CD8-positive, alpha-beta memory T cell (primary cell): ENCODE data around the gene ZNF552. TPM values are rescaled to one million over a fixed set of nuclear protein-coding genes. Genes with fewer than 3 reads are reported as not detected.
"Not testable (repeated sequence)": the region's sequence is repeated elsewhere in the genome, so short reads cannot be mapped to it uniquely, and the experiment has no call there.

Experiments used
- CTCF ChIA-PET: fragments of 350-600 bp; sonication (Branson Sonifier 250); formaldehyde crosslinking; loops from one replicate; lab custom pipeline; 2021; ENCODE audit warnings: antibody characterized with exemption; lab: Charles Lee
- POLR2A ChIA-PET: fragments of 350-600 bp; sonication (Branson Sonifier 250); formaldehyde crosslinking; loops from one replicate; lab custom pipeline; 2021; ENCODE audit warnings: antibody characterized with exemption; lab: Charles Lee
- DNase-seq, 5 donors: peaks; one replicate each; pipeline versions ENCODE4 v3.0.0 to v3.0.0-alpha.2; 2020 to 2022; ENCODE audit warnings: mixed read lengths in 1 of 5
- H3K27ac ChIP-seq: one replicate; pipeline ENCODE4 v1.7.0; 2013; ENCODE audit warnings: low read depth, mild to moderate bottlenecking, low read length, moderate library complexity
- H3K27me3 ChIP-seq: 2 replicates; pipeline ENCODE4 v1.7.0; 2013; ENCODE audit warnings: low read length, mild to moderate bottlenecking; ENCODE audit not compliant: insufficient read depth, poor library complexity, severe bottlenecking
- H3K36me3 ChIP-seq: 2 replicates; pipeline ENCODE4 v1.7.0; 2013; ENCODE audit warnings: mild to moderate bottlenecking, low read length, moderate library complexity; ENCODE audit not compliant: insufficient read depth
- H3K4me1 ChIP-seq: 2 replicates; pipeline ENCODE4 v1.7.0; 2013; ENCODE audit warnings: mild to moderate bottlenecking, low read length, moderate library complexity; ENCODE audit not compliant: insufficient read depth
- H3K4me3 ChIP-seq: 2 replicates; pipeline ENCODE4 v1.7.0; 2013; ENCODE audit warnings: mild to moderate bottlenecking, low read length
- H3K9me3 ChIP-seq: 2 replicates; pipeline ENCODE4 v1.7.0; 2013; ENCODE audit warnings: mild to moderate bottlenecking, low read length
- H3K27ac Mint-ChIP-seq, 8 donors: one replicate each; pipeline ENCODE4 v1.8.0; 2020 to 2021; ENCODE audit warnings: mixed read lengths in 8 of 8, mild to moderate bottlenecking in 6 of 8, inconsistent platforms in 3 of 8, moderate library complexity in 3 of 8
- H3K27me3 Mint-ChIP-seq, 2 donors: one replicate each; pipeline ENCODE4 v1.8.0; 2020 to 2021; ENCODE audit warnings: mixed read lengths in 2 of 2, mild to moderate bottlenecking in 1 of 2, moderate library complexity in 1 of 2
- H3K36me3 Mint-ChIP-seq, 3 donors: one replicate each; pipeline ENCODE4 v1.8.0; 2020 to 2021; ENCODE audit warnings: mixed read lengths in 3 of 3, inconsistent platforms in 1 of 3, mild to moderate bottlenecking in 1 of 3
- H3K4me1 Mint-ChIP-seq, 3 donors: one replicate each; pipeline ENCODE4 v1.8.0; 2020 to 2021; ENCODE audit warnings: mixed read lengths in 3 of 3, inconsistent platforms in 1 of 3, mild to moderate bottlenecking in 1 of 3
- H3K4me3 Mint-ChIP-seq, 7 donors: one replicate each; pipeline ENCODE4 v1.8.0; 2020 to 2021; ENCODE audit warnings: mixed read lengths in 7 of 7, mild to moderate bottlenecking in 6 of 7, moderate library complexity in 4 of 7, inconsistent platforms in 2 of 7
- H3K9me3 Mint-ChIP-seq, 5 donors: one replicate each; pipeline ENCODE4 v1.8.0; 2020 to 2022; ENCODE audit warnings: mixed read lengths in 5 of 5, mild to moderate bottlenecking in 3 of 5, moderate library complexity in 2 of 5, inconsistent platforms in 1 of 5
- polyA plus RNA-seq: library from polyadenylated mRNA; unstranded; fragments of 300-500 nt; fragmentation: Illumina TruSeq; gene quantifications from one replicate; pipeline ENCODE4 v1.2.3, GENCODE V29; 2021
- total RNA-seq, 2 experiments: library from RNA; stranded (reverse); gene quantifications; one replicate each; pipeline ENCODE4 v1.2.3, GENCODE V29; 2021

The ZNF552 gene
- total and polyA plus RNA-seq, 3 experiments from 2014 or later = 7.2 to 11.3 (median 10.6) TPM

DNA sequence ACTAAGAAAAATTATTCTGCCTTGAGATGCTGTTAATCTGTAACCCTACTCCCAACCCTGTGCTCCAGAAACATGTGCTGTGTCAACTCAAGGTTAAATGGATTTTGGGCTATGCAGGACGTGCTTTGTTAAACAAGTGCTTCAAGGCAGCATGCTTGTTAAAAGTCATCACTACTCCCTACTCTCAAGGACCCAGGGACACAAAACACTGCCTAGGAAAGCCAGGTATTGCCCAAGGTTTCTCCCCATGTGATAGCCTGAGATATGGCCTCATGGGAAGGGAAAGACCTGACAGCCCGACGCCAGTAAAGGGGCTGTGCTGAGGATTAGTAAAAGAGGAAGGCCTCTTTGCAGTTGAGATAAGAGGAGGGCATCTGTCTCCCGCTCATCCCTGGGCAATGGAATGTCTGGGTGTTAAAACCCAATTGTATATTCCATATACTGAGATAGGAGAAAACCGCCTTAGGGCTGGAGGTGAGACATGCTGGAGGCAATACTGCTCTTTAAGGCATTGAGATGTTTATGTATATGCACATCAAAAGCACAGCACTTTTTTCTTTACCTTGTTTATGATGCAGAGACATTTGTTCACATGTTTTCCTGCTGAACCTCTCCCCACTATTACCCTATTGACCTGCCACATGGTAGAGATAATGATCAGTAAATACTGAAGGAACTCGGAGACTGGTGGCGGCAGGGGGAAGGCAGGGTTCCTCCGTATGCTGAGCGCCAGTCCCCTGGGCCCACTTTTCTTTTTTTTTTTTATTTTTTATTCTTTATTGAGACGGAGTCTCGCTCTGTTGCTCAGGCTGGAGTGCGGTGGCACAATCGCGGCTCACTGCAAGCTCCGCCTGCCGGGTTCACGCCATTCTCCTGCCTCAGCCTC is 4.1 kb downstream of the ZNF552 start:
- Mint-ChIP-seq H3K27ac (peak overlapping the region in 2 of 8 donors; percentile 11 to 26), H3K36me3 (peaks cover 18 to 55% (median 18%) of the 10 kb centered on the region in 3 donors), H3K4me1 (peaks cover 31 to 62% (median 36%) of the 10 kb centered on the region in 3 donors), H3K4me3 (peak overlapping the region in 1 of 7 donors; percentile 71)
- H3K4me3 ChIP-seq, POLR2A ChIA-PET, H3K9me3 ChIP-seq, H3K27me3 Mint-ChIP-seq, H3K27ac ChIP-seq, H3K9me3 Mint-ChIP-seq, DNase-seq, H3K27me3 ChIP-seq: not testable (repeated sequence)
- H3K36me3 ChIP-seq = peaks cover 10% of the 10 kb centered on the region
- CTCF ChIA-PET = interaction anchor here (0.7 kb wide), 1 partner anchor 357 kb away, joined by 3 read pairs; no protein-coding TSS in a partner anchor
- H3K4me1 ChIP-seq = peaks cover 27% of the 10 kb centered on the region

DNA sequence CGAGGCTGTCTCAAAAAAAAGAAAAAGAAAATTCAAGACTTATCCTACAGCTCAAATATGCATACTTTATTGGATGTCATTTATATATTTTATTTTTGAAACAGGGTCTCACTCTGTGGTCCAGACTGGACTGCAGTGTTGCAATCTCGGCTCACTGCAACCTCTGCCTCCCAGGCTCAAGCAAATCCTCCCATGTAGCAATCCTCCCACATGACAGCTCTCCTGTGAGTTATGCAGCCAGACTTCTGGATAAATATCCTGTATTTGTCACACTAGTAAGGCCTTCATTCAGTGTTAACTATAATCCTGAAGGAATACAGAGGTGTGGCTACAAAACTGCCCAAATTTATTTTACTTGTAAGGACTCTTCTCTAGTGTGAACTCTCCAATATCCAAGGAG is 7.2 kb downstream of the ZNF552 start:
- Histone ChIP-seq H3K9me3 (no peaks in the 10 kb centered on the region), H3K4me3 (no peak overlapping the region), H3K4me1 (peaks cover 4% of the 10 kb centered on the region), H3K27me3 (no peaks in the 10 kb centered on the region), H3K36me3 (peaks cover 10% of the 10 kb centered on the region), H3K27ac (no peak overlapping the region)
- CTCF ChIA-PET = no interaction called here
- no peak overlapping the region for H3K4me3 Mint-ChIP-seq
- no peaks in the 10 kb centered on the region for H3K9me3 Mint-ChIP-seq
- DNase-seq = no peak
- peaks cover 12 to 51% (median 21%) of the 10 kb centered on the region in 3 donors for H3K4me1 Mint-ChIP-seq
- no peak overlapping the region for H3K27ac Mint-ChIP-seq
- POLR2A ChIA-PET = no interaction called here
- peaks cover 19 to 58% (median 22%) of the 10 kb centered on the region in 3 donors for H3K36me3 Mint-ChIP-seq
- no peaks in the 10 kb centered on the region for H3K27me3 Mint-ChIP-seq

DNA sequence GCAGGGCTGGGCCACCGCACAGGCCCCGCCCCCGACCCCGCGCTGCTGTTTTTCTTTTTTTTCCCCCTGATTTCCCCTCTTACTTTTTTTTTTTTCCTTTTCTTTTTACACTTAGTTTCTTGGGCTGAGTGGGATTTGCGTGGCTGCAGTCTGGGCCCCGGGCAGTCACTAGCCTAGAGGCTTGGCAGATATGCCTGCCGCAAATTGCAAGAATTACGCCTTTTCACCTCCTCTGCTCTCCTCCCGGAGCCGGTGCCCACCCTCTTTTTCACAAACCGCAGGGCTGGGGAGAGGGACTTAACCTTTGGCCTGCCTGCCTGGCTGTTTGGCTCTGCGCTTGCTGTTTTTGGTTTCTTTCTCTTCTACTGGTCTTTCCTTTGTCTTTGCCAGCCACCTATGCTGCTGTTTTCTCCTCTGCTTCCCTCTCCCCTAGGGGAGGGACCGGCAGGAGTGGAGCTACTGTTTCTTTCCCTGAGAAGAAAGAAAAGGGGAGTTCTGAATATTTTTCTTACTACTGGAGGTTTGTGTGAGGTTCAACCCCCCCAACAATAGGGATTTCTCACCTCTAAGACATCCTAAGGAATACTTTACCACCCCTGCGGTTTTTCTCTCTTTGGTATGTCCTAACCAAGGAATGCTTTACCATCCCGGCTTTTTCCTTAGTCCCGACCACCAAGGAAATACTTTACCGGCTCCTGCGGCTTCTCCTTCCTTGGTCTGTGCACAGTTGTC is 11.0 kb downstream of the ZNF552 start:
- CTCF ChIA-PET = no interaction called here
- H3K9me3 Mint-ChIP-seq = no peaks in the 10 kb centered on the region
- peak overlapping the region; percentile 19 for H3K4me3 ChIP-seq

DNA sequence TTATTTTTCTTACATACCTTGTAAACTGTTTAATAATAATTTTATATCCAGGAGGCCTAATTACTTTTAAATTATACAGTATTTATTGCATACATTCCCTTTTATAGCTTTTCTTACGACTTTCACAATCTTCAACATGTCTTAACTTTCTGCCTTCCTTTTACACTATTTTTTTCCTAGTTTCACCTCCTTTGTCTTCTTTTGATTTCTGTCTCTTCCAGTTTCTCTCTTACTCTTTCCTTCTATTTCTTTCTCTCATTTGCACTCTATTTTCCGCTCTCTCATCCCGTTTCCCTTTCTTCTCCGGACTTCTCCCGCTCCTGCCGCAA is 11.5 kb downstream of the ZNF552 start:
- H3K27me3 Mint-ChIP-seq = no peaks in the 10 kb centered on the region
- no peak for DNase-seq
- CTCF ChIA-PET = no interaction called here
- peaks cover 14 to 40% (median 26%) of the 10 kb centered on the region in 3 donors for H3K36me3 Mint-ChIP-seq
- peak overlapping the region in 5 of 7 donors; percentile 16 to 68 (median 35) for H3K4me3 Mint-ChIP-seq
- POLR2A ChIA-PET = no interaction called here
- no peaks in the 10 kb centered on the region for H3K27me3 ChIP-seq
- peak overlapping the region in 3 of 8 donors; percentile 17 to 76 (median 56) for H3K27ac Mint-ChIP-seq
- H3K4me1 ChIP-seq = no peaks in the 10 kb centered on the region
- peaks cover 11 to 45% (median 28%) of the 10 kb centered on the region in 3 donors for H3K4me1 Mint-ChIP-seq
- H3K9me3 ChIP-seq = no peaks in the 10 kb centered on the region
- H3K27ac ChIP-seq = no peak overlapping the region
- peaks cover 6% of the 10 kb centered on the region for H3K36me3 ChIP-seq
- H3K9me3 Mint-ChIP-seq = no peaks in the 10 kb centered on the region
- H3K4me3 ChIP-seq = no peak overlapping the region

More for the DNA sequence above, 11.0 kb downstream of the ZNF552 start:
- H3K36me3 Mint-ChIP-seq = peaks cover 16 to 45% (median 26%) of the 10 kb centered on the region in 3 donors
- no peaks in the 10 kb centered on the region for H3K9me3 ChIP-seq
- H3K27ac ChIP-seq = no peak overlapping the region
- H3K4me1 Mint-ChIP-seq = peaks cover 11 to 45% (median 28%) of the 10 kb centered on the region in 3 donors
- DNase-seq = peak in 1 of 5 donors; percentile 19
- H3K4me1 ChIP-seq = no peaks in the 10 kb centered on the region
- no peaks in the 10 kb centered on the region for H3K27me3 Mint-ChIP-seq
- no peaks in the 10 kb centered on the region for H3K27me3 ChIP-seq
- POLR2A ChIA-PET = no interaction called here
- peak overlapping the region in 5 of 8 donors; percentile 15 to 76 (median 37) for H3K27ac Mint-ChIP-seq
- H3K36me3 ChIP-seq = peaks cover 10% of the 10 kb centered on the region
- H3K4me3 Mint-ChIP-seq = peak overlapping the region in 5 of 7 donors; percentile 16 to 68 (median 35)

GRCh38 chr19:57802269-57802668 is 12.4 kb downstream of the ZNF552 start:
- no peaks in the 10 kb centered on the region for H3K9me3 Mint-ChIP-seq
- no peaks in the 10 kb centered on the region for H3K27me3 Mint-ChIP-seq
- no peak overlapping the region for H3K27ac Mint-ChIP-seq
- no peaks in the 10 kb centered on the region for H3K27me3 ChIP-seq
- H3K36me3 Mint-ChIP-seq = peaks cover 11 to 32% (median 21%) of the 10 kb centered on the region in 3 donors
- H3K4me3 Mint-ChIP-seq = no peak overlapping the region
- no peaks in the 10 kb centered on the region for H3K9me3 ChIP-seq
- H3K27ac ChIP-seq = no peak overlapping the region
- H3K4me1 Mint-ChIP-seq = peaks cover 11 to 39% (median 28%) of the 10 kb centered on the region in 3 donors
- no peaks in the 10 kb centered on the region for H3K4me1 ChIP-seq
- POLR2A ChIA-PET = no interaction called here
- CTCF ChIA-PET = no interaction called here
- no peak for DNase-seq
- no peak overlapping the region for H3K4me3 ChIP-seq
- no peaks in the 10 kb centered on the region for H3K36me3 ChIP-seq

GRCh38 chr19:57800696-57801095 is 14.0 kb downstream of the ZNF552 start:
- Mint-ChIP-seq H3K9me3 (peaks cover 0 to under 1% (median 0%) of the 10 kb centered on the region in 5 donors), H3K36me3 (peaks cover 7 to 40% (median 30%) of the 10 kb centered on the region in 3 donors), H3K4me1 (peaks cover 11 to 38% (median 28%) of the 10 kb centered on the region in 3 donors), H3K27me3 (no peaks in the 10 kb centered on the region), H3K4me3 (no peak overlapping the region), H3K27ac (no peak overlapping the region)
- POLR2A ChIA-PET = no interaction called here
- Histone ChIP-seq H3K36me3 (peaks cover 6% of the 10 kb centered on the region), H3K27me3 (no peaks in the 10 kb centered on the region), H3K4me3 (no peak overlapping the region), H3K4me1 (no peaks in the 10 kb centered on the region), H3K27ac (no peak overlapping the region), H3K9me3 (no peaks in the 10 kb centered on the region)
- CTCF ChIA-PET = no interaction called here
- DNase-seq = no peak

GRCh38 chr19:57796580-57796979 is 18.1 kb downstream of the ZNF552 start:
- H3K27me3 ChIP-seq, H3K4me1 ChIP-seq, H3K4me3 ChIP-seq, DNase-seq, H3K27ac Mint-ChIP-seq, H3K27ac ChIP-seq, H3K4me3 Mint-ChIP-seq, CTCF ChIA-PET, H3K27me3 Mint-ChIP-seq, POLR2A ChIA-PET, H3K9me3 ChIP-seq: not testable (repeated sequence)
- Mint-ChIP-seq H3K36me3 (peaks cover 16 to 49% (median 46%) of the 10 kb centered on the region in 3 donors), H3K4me1 (peaks cover 4 to 13% (median 9%) of the 10 kb centered on the region in 3 donors), H3K9me3 (peaks cover 0 to 27% (median 1%) of the 10 kb centered on the region in 5 donors)
- peaks cover 20% of the 10 kb centered on the region for H3K36me3 ChIP-seq

GRCh38 chr19:57789288-57789687 is 25.4 kb downstream of the ZNF552 start:
- H3K4me3 ChIP-seq = no peak overlapping the region
- Mint-ChIP-seq H3K4me1 (peaks cover 10 to 22% (median 10%) of the 10 kb centered on the region in 3 donors), H3K27me3 (no peaks in the 10 kb centered on the region), H3K36me3 (peaks cover 28 to 62% (median 57%) of the 10 kb centered on the region in 3 donors), H3K4me3 (no peak overlapping the region), H3K27ac (no peak overlapping the region), H3K9me3 (peaks cover 0 to 79% (median 53%) of the 10 kb centered on the region in 5 donors)
- no peaks in the 10 kb centered on the region for H3K4me1 ChIP-seq
- ChIA-PET POLR2A (no interaction called here), CTCF (no interaction called here)
- H3K9me3 ChIP-seq = peaks cover 28% of the 10 kb centered on the region
- no peak for DNase-seq
- no peaks in the 10 kb centered on the region for H3K27me3 ChIP-seq
- peaks cover 11% of the 10 kb centered on the region for H3K36me3 ChIP-seq
- no peak overlapping the region for H3K27ac ChIP-seq
